SU-DHL-6 (cell line): ENCODE results near the gene CLC.
"Not testable (repeated sequence)": the region's sequence is repeated elsewhere in the genome, so short reads cannot be mapped to it uniquely, and the experiment has no call there.

Experiments used
- H2AFZ ChIP-seq: fragments of 200-600 bp; sonication (generic); 2 replicates; pipeline ENCODE4 v1.6.1; 2014; ENCODE audit warnings: low read depth, mild to moderate bottlenecking, moderate library complexity, mixed read lengths, antibody characterized with exemption, low read length; ENCODE audit not compliant: severe bottlenecking
- H3F3A ChIP-seq: fragments of 200-600 bp; shearing (Covaris generic); 2 replicates; pipeline ENCODE4 v1.6.0; 2016; ENCODE audit warnings: antibody characterized with exemption, mild to moderate bottlenecking; ENCODE audit not compliant: insufficient read depth
- H3K27ac ChIP-seq: fragments of 200-600 bp; sonication (generic); 2 replicates; pipeline ENCODE4 v1.5.1; 2016; ENCODE audit warnings: low read depth, mild to moderate bottlenecking, low read length, moderate library complexity, mixed read lengths
- H3K27me3 ChIP-seq: fragments of 200-600 bp; sonication (generic), shearing (Covaris generic); 2 replicates; pipeline ENCODE4 v1.6.0; 2014; ENCODE audit warnings: mild to moderate bottlenecking, low read length
- H3K36me3 ChIP-seq: fragments of 200-600 bp; sonication (generic); 2 replicates; pipeline ENCODE4 v1.6.1; 2014; ENCODE audit warnings: mild to moderate bottlenecking, low read length, mixed read lengths
- H3K4me2 ChIP-seq: fragments of 300-600, 200-600 bp; shearing (Covaris generic), sonication (generic); 2 replicates; pipeline ENCODE4 v1.6.0; 2014; ENCODE audit warnings: low read length, low read depth, mild to moderate bottlenecking; ENCODE audit not compliant: poor library complexity, severe bottlenecking
- H3K4me3 ChIP-seq: fragments of 200-600 bp; sonication (generic); 2 replicates; pipeline ENCODE4 v1.5.1; 2014; ENCODE audit warnings: antibody characterized with exemption, low read length, mild to moderate bottlenecking, mixed read lengths; ENCODE audit not compliant: insufficient read depth, poor library complexity, severe bottlenecking
- H3K79me2 ChIP-seq: fragments of 200-600 bp; sonication (generic); 2 replicates; pipeline ENCODE4 v1.6.1; 2014; ENCODE audit warnings: mild to moderate bottlenecking, low read length, moderate library complexity; ENCODE audit not compliant: insufficient read depth
- H3K9ac ChIP-seq: fragments of 200-600 bp; sonication (generic); 2 replicates; pipeline ENCODE4 v1.7.0; 2014; ENCODE audit warnings: mild to moderate bottlenecking, low read length
- H3K9me2 ChIP-seq: fragments of 200-600 bp; sonication (generic); replicated peaks from 2 replicates; pipeline ENCODE4 v1.6.1; 2014; ENCODE audit warnings: low read length; ENCODE audit not compliant: insufficient read depth
- H3K9me3 ChIP-seq: fragments of 200-600 bp; sonication (generic); 2 replicates; pipeline ENCODE4 v1.6.1; 2014; ENCODE audit warnings: low read length, mixed read lengths; ENCODE audit not compliant: insufficient read depth
- H4K20me1 ChIP-seq: fragments of 200-600 bp; sonication (generic); 2 replicates; pipeline ENCODE4 v1.6.1; 2014; ENCODE audit warnings: low read depth, mild to moderate bottlenecking, antibody characterized with exemption, low read length, moderate library complexity, mixed read lengths
- CTCF ChIP-seq: fragments of 200-600 bp; sonication (generic); IDR thresholded peaks from one replicate; pipeline ENCODE4 v1.5.1; 2017; ENCODE audit warnings: antibody characterized with exemption, mild to moderate bottlenecking, low read length, moderate library complexity; ENCODE audit not compliant: insufficient read depth, poor library complexity, severe bottlenecking
- EZH2phosphoT487 ChIP-seq: fragments of 200-600 bp; sonication (generic), shearing (Covaris generic); conservative IDR thresholded peaks from 2 replicates; pipeline ENCODE4 v1.6.1; 2018; ENCODE audit warnings: mild to moderate bottlenecking, antibody characterized with exemption, low read length, moderate library complexity, mixed read lengths

Gene CLC

GRCh38 chr19:39728040-39728439 lies 9.8 kb downstream of the CLC start:
- Histone ChIP-seq H3F3A (no peaks in the 10 kb centered on the region), H2AFZ (no peak overlapping the region), H3K27ac (no peak overlapping the region), H3K4me3 (no peak overlapping the region), H3K27me3 (no peaks in the 10 kb centered on the region), H3K9me3 (no peaks in the 10 kb centered on the region), H3K79me2 (no peaks in the 10 kb centered on the region), H3K9me2 (no peaks in the 10 kb centered on the region), H3K4me2 (no peak overlapping the region), H3K36me3 (no peaks in the 10 kb centered on the region), H4K20me1 (no peaks in the 10 kb centered on the region), H3K9ac (no peak overlapping the region)
- TF ChIP-seq EZH2phosphoT487, result no peak
- TF ChIP-seq CTCF, result no peak

GRCh38 chr19:39727070-39727800 lies 10.6 kb downstream of the CLC start:
- Histone ChIP-seq H3K79me2 (no peaks in the 10 kb centered on the region), H2AFZ (no peak overlapping the region), H3K9me3 (no peaks in the 10 kb centered on the region), H3F3A (no peaks in the 10 kb centered on the region), H4K20me1 (no peaks in the 10 kb centered on the region), H3K9ac (no peak overlapping the region), H3K4me2 (no peak overlapping the region), H3K4me3 (no peak overlapping the region), H3K9me2 (no peaks in the 10 kb centered on the region), H3K27me3 (no peaks in the 10 kb centered on the region), H3K27ac (no peak overlapping the region), H3K36me3 (no peaks in the 10 kb centered on the region)
- TF ChIP-seq EZH2phosphoT487 (no peak), CTCF (no peak)

GRCh38 chr19:39725995-39726394 lies 11.8 kb downstream of the CLC start:
- no peak overlapping the region for H3K9ac ChIP-seq
- H4K20me1 ChIP-seq, result no peaks in the 10 kb centered on the region
- no peaks in the 10 kb centered on the region for H3K9me2 ChIP-seq
- no peak overlapping the region for H3K27ac ChIP-seq
- no peak overlapping the region for H3K4me2 ChIP-seq
- H3K4me3 ChIP-seq, result no peak overlapping the region
- H3F3A ChIP-seq, result no peaks in the 10 kb centered on the region
- no peaks in the 10 kb centered on the region for H3K79me2 ChIP-seq
- TF ChIP-seq EZH2phosphoT487 (no peak), CTCF (no peak)
- no peaks in the 10 kb centered on the region for H3K27me3 ChIP-seq
- no peaks in the 10 kb centered on the region for H3K36me3 ChIP-seq
- no peak overlapping the region for H2AFZ ChIP-seq
- H3K9me3 ChIP-seq, result no peaks in the 10 kb centered on the region

GRCh38 chr19:39720144-39720543 lies 17.7 kb downstream of the CLC start:
- H3K9me2 ChIP-seq, H4K20me1 ChIP-seq, H2AFZ ChIP-seq, H3K27ac ChIP-seq, H3K36me3 ChIP-seq, H3F3A ChIP-seq, H3K27me3 ChIP-seq, H3K9ac ChIP-seq, H3K9me3 ChIP-seq, H3K4me2 ChIP-seq, H3K4me3 ChIP-seq, H3K79me2 ChIP-seq: not testable (repeated sequence)
